Neuronal stem cell (in vitro differentiated cells): ENCODE measurements around the gene PPP5C.

Source experiments
- DNase-seq: peaks from one replicate; pipeline ENCODE4 v3.0.0-alpha.2; 2013; ENCODE audit warnings: low spot score
- H2AFZ ChIP-seq: one replicate; pipeline ENCODE4 v1.6.1; 2013; ENCODE audit warnings: mild to moderate bottlenecking, low read length, inconsistent platforms
- H2AK5ac ChIP-seq: 2 replicates; pipeline ENCODE4 v1.6.1; 2013; ENCODE audit warnings: low read depth, mild to moderate bottlenecking, inconsistent platforms, low read length, moderate library complexity, mixed read lengths
- H2BK120ac ChIP-seq: 2 replicates; pipeline ENCODE4 v1.6.1; 2013; ENCODE audit warnings: low read depth, mild to moderate bottlenecking, inconsistent platforms, low read length, moderate library complexity, mixed read lengths
- H2BK12ac ChIP-seq: one replicate; pipeline ENCODE4 v1.6.1; 2013; ENCODE audit warnings: low read length, inconsistent platforms
- H2BK15ac ChIP-seq: 2 replicates; pipeline ENCODE4 v1.6.1; 2013; ENCODE audit warnings: mild to moderate bottlenecking, low read length, inconsistent platforms, mixed read lengths
- H2BK5ac ChIP-seq: one replicate; pipeline ENCODE4 v1.6.1; 2013; ENCODE audit warnings: inconsistent platforms, mild to moderate bottlenecking, low read length, moderate library complexity
- H3K14ac ChIP-seq: one replicate; pipeline ENCODE4 v1.6.1; 2013; ENCODE audit warnings: low read length, inconsistent platforms
- H3K18ac ChIP-seq: 2 replicates; pipeline ENCODE4 v1.6.1; 2013; ENCODE audit warnings: low read length, inconsistent platforms
- H3K23ac ChIP-seq: 2 replicates; pipeline ENCODE4 v1.6.1; 2013; ENCODE audit warnings: low read depth, mild to moderate bottlenecking, mixed read lengths, low read length, inconsistent platforms; ENCODE audit not compliant: poor library complexity
- H3K27ac ChIP-seq: replicated peaks from 3 replicates; pipeline ENCODE4 v1.5.1; 2013; ENCODE audit warnings: low read length, inconsistent platforms
- H3K27me3 ChIP-seq, 3 experiments: 2 replicates each; pipeline ENCODE4 v1.6.1; 2013; ENCODE audit warnings: low read length in 3 of 3, mild to moderate bottlenecking in 2 of 3, inconsistent platforms in 1 of 3, low read depth in 1 of 3, mixed read lengths in 1 of 3, moderate library complexity in 1 of 3; ENCODE audit not compliant: control insufficient read depth in 3 of 3, insufficient read depth in 3 of 3
- H3K36me3 ChIP-seq, 2 donors: replicated peaks in 1 of 2; 2 replicates each; pipeline ENCODE4 v1.6.1; 2013; ENCODE audit warnings: low read length in 2 of 2; ENCODE audit not compliant: control insufficient read depth in 2 of 2, insufficient read depth in 2 of 2
- H3K4ac ChIP-seq: 2 replicates; pipeline ENCODE4 v1.6.1; 2013; ENCODE audit warnings: inconsistent platforms, mild to moderate bottlenecking, low read length, moderate library complexity
- H3K4me1 ChIP-seq, 2 donors: 1 replicate in 1 of 2; 2 replicates in 1 of 2; pipeline ENCODE4 v1.6.1; 2013; ENCODE audit warnings: low read length in 2 of 2, low read depth in 1 of 2; ENCODE audit not compliant: control insufficient read depth in 2 of 2, insufficient read depth in 1 of 2
- H3K4me2 ChIP-seq: one replicate; pipeline ENCODE4 v1.6.1; 2013; ENCODE audit warnings: mild to moderate bottlenecking, low read length, inconsistent platforms; ENCODE audit not compliant: insufficient read depth, poor library complexity, severe bottlenecking
- H3K4me3 ChIP-seq, 2 donors: 2 replicates each; pipeline ENCODE4 v1.5.1; 2013; ENCODE audit warnings: low read length in 2 of 2, mild to moderate bottlenecking in 2 of 2, inconsistent platforms in 1 of 2, moderate library complexity in 1 of 2
- H3K79me1 ChIP-seq: one replicate; pipeline ENCODE4 v1.6.1; 2013; ENCODE audit warnings: low read depth, mild to moderate bottlenecking, inconsistent platforms, low read length, moderate library complexity
- H3K9ac ChIP-seq: one replicate; pipeline ENCODE4 v1.6.1; 2013; ENCODE audit warnings: mild to moderate bottlenecking, low read depth, low read length, inconsistent platforms; ENCODE audit not compliant: poor library complexity
- H3K9me3 ChIP-seq, 2 donors: replicated peaks in 1 of 2; 2 replicates each; pipeline versions ENCODE3 to v1.6.1; 2013; ENCODE audit warnings: low read length in 2 of 2, mild to moderate bottlenecking in 2 of 2, inconsistent platforms in 1 of 2, low read depth in 1 of 2, mixed read lengths in 1 of 2, moderate library complexity in 1 of 2; ENCODE audit not compliant: control insufficient read depth in 2 of 2, insufficient read depth in 1 of 2
- H4K8ac ChIP-seq: one replicate; pipeline ENCODE4 v1.6.1; 2013; ENCODE audit warnings: low read depth, mild to moderate bottlenecking, inconsistent platforms, low read length, moderate library complexity
- H4K91ac ChIP-seq: one replicate; pipeline ENCODE4 v1.6.1; 2013; ENCODE audit warnings: low read length, low read depth, mild to moderate bottlenecking, inconsistent platforms; ENCODE audit not compliant: poor library complexity
- WGBS, 2 donors: extraction: QIAGEN DNeasy Blood & Tissue Kit; methylation state at CpG; one replicate each; pipeline ENCODE4 v1.1.7; 2013; ENCODE audit warnings: missing lambda C conversion rate in 2 of 2, mixed read lengths in 1 of 2; ENCODE audit not compliant: insufficient read length in 2 of 2, insufficient replicate concordance in 1 of 2; ENCODE audit errors: extremely low coverage in 2 of 2; 5-methylcytosine and 5-hydroxymethylcytosine counted together

The PPP5C gene

GRCh38 chr19:46391296-46392251 lies 44.7 kb downstream of the PPP5C start:
- H2AK5ac ChIP-seq = no peak overlapping the region
- no peak for DNase-seq
- H2AFZ ChIP-seq = no peak overlapping the region
- no peak overlapping the region for H3K27ac ChIP-seq
- H2BK120ac ChIP-seq = no peak overlapping the region
- no peak overlapping the region for H2BK12ac ChIP-seq
- no peak overlapping the region for H3K4ac ChIP-seq
- H2BK5ac ChIP-seq = peak overlapping the region; percentile 19
- peaks cover 6 to 8% of the 10 kb centered on the region in 2 donors for H3K9me3 ChIP-seq
- no peak overlapping the region for H3K18ac ChIP-seq
- H2BK15ac ChIP-seq = no peak overlapping the region
- H3K79me1 ChIP-seq = peaks cover 6% of the 10 kb centered on the region
- H4K91ac ChIP-seq = no peak overlapping the region
- H3K4me3 ChIP-seq = no peak overlapping the region
- no peaks in the 10 kb centered on the region for H3K27me3 ChIP-seq
- no peak overlapping the region for H4K8ac ChIP-seq
- H3K14ac ChIP-seq = no peak overlapping the region
- no peak overlapping the region for H3K9ac ChIP-seq
- no peak overlapping the region for H3K23ac ChIP-seq
- peaks cover 39 to 73% of the 10 kb centered on the region in 2 donors for H3K36me3 ChIP-seq
- no CpG with 5 or more reads among the region's 33 CpGs for WGBS, 2 donors
- H3K4me2 ChIP-seq = no peak overlapping the region
- H3K4me1 ChIP-seq = peaks cover 0 to 3% of the 10 kb centered on the region in 2 donors

- H3K9me3 ChIP-seq = peaks cover 3 to 8% of the 10 kb centered on the region in 2 donors
- H3K36me3 ChIP-seq = peaks cover 31 to 66% of the 10 kb centered on the region in 2 donors
- no peak for DNase-seq
- H3K4me2 ChIP-seq = no peak overlapping the region
- H3K14ac ChIP-seq = no peak overlapping the region
- H3K27ac ChIP-seq = no peak overlapping the region
- H3K18ac ChIP-seq = no peak overlapping the region
- H3K9ac ChIP-seq = no peak overlapping the region
- H2BK120ac ChIP-seq = no peak overlapping the region
- WGBS, 2 donors = no CpG with 5 or more reads among the region's 21 CpGs
- peaks cover 0 to 3% of the 10 kb centered on the region in 2 donors for H3K4me1 ChIP-seq
- H3K4me3 ChIP-seq = no peak overlapping the region
- H3K4ac ChIP-seq = no peak overlapping the region
- no peaks in the 10 kb centered on the region for H3K27me3 ChIP-seq
- no peak overlapping the region for H4K8ac ChIP-seq
- no peak overlapping the region for H2AK5ac ChIP-seq
- H4K91ac ChIP-seq = no peak overlapping the region
- no peak overlapping the region for H2BK15ac ChIP-seq
- no peak overlapping the region for H3K23ac ChIP-seq
- no peak overlapping the region for H2AFZ ChIP-seq
- peaks cover 2% of the 10 kb centered on the region for H3K79me1 ChIP-seq
- no peak overlapping the region for H2BK12ac ChIP-seq
- H2BK5ac ChIP-seq = no peak overlapping the region
Observed at GRCh38 chr19:46392252-46392801, 45.4 kb downstream of the PPP5C start.

GRCh38 chr19:46392837-46393236 lies 46.0 kb downstream of the PPP5C start:
- no peak overlapping the region for H2BK120ac ChIP-seq
- no peak overlapping the region for H4K8ac ChIP-seq
- no peak overlapping the region for H4K91ac ChIP-seq
- H3K9me3 ChIP-seq = peaks cover 3 to 8% of the 10 kb centered on the region in 2 donors
- H3K23ac ChIP-seq = no peak overlapping the region
- no peak overlapping the region for H2BK15ac ChIP-seq
- no peaks in the 10 kb centered on the region for H3K27me3 ChIP-seq
- peaks cover 2% of the 10 kb centered on the region for H3K79me1 ChIP-seq
- H3K18ac ChIP-seq = no peak overlapping the region
- H3K4me2 ChIP-seq = no peak overlapping the region
- H3K14ac ChIP-seq = no peak overlapping the region
- no peak overlapping the region for H3K4me3 ChIP-seq
- H3K27ac ChIP-seq = no peak overlapping the region
- WGBS, 2 donors = no CpG with 5 or more reads among the region's 4 CpGs
- no peak overlapping the region for H2BK5ac ChIP-seq
- no peak overlapping the region for H3K4ac ChIP-seq
- no peak for DNase-seq
- no peak overlapping the region for H2BK12ac ChIP-seq
- no peak overlapping the region for H2AK5ac ChIP-seq
- H3K9ac ChIP-seq = no peak overlapping the region
- peaks cover 3% of the 10 kb centered on the region in 2 donors for H3K4me1 ChIP-seq
- no peak overlapping the region for H2AFZ ChIP-seq
- peaks cover 26 to 61% of the 10 kb centered on the region in 2 donors for H3K36me3 ChIP-seq
